Measurements from ENCODE around the gene FTSJ1.
"Not testable (repeated sequence)": the region's sequence is repeated elsewhere in the genome, so short reads cannot be mapped to it uniquely, and the experiment has no call there.

Gene FTSJ1

GRCh38 chrX:48523682-48524081, 47.7 kb downstream of the FTSJ1 start:
- H3K4me3 ChIP-seq (ENCODE audit: low read length), result no peak overlapping the region
- TF ChIP-seq CTCF (conservative IDR thresholded peaks at IDR 0.05; ENCODE audit: low read depth, low read length), result no peak
- DNase-seq (ENCODE audit: low read depth), result no peak

- DNase-seq (ENCODE audit: low read depth), result not testable (repeated sequence)
Measured at GRCh38 chrX:48525853-48526252, 49.9 kb downstream of the FTSJ1 start.

GRCh38 chrX:48530736-48531135, 54.7 kb downstream of the FTSJ1 start:
- no peak for DNase-seq (ENCODE audit: low read depth)
- no peak for TF ChIP-seq CTCF (conservative IDR thresholded peaks at IDR 0.05; ENCODE audit: low read depth, low read length)

More at GRCh38 chrX:48525853-48526252, 49.9 kb downstream of the FTSJ1 start:
- not testable (repeated sequence) for H3K4me3 ChIP-seq (ENCODE audit: low read length)

GRCh38 chrX:48531358-48531959, 55.5 kb downstream of the FTSJ1 start:
- TF ChIP-seq CTCF (conservative IDR thresholded peaks at IDR 0.05; ENCODE audit: low read depth, low read length), result no peak
- no peak for DNase-seq (ENCODE audit: low read depth)
- no peak overlapping the region for H3K4me3 ChIP-seq (ENCODE audit: low read length)

More at GRCh38 chrX:48530736-48531135, 54.7 kb downstream of the FTSJ1 start:
- H3K4me3 ChIP-seq (ENCODE audit: low read length), result no peak overlapping the region

GRCh38 chrX:48532161-48532560, 56.2 kb downstream of the FTSJ1 start:
- no peak for DNase-seq (ENCODE audit: low read depth)
- no peak for TF ChIP-seq CTCF (conservative IDR thresholded peaks at IDR 0.05; ENCODE audit: low read depth, low read length)
- H3K4me3 ChIP-seq (ENCODE audit: low read length), result no peak overlapping the region

- no peak for TF ChIP-seq CTCF (conservative IDR thresholded peaks at IDR 0.05; ENCODE audit: low read depth, low read length)
- no peak for DNase-seq (ENCODE audit: low read depth)
- H3K4me3 ChIP-seq (ENCODE audit: low read length), result no peak overlapping the region
Measured at GRCh38 chrX:48533165-48533564, 57.2 kb downstream of the FTSJ1 start.
